ENCODE data around the gene PPP6R3. TPM values are rescaled to one million over a fixed set of nuclear protein-coding genes. Genes with fewer than 3 reads are reported as not detected.

PPP6R3 gene
- total RNA-seq, 4 donors from 2014 or later = 90.7 to 253 (median 164) TPM

GRCh38 chr11:68439355-68440065 is 21.0 kb upstream of the PPP6R3 start:
- H3K27me3 ChIP-seq = no peaks in the 10 kb centered on the region
- intact Hi-C loops (cut with DNase I; ENCODE audit: low total_unique reads) = loop anchor here (5.0 kb wide), 1 partner anchor 177 kb away; no protein-coding TSS in a partner anchor
- peak overlapping the region; percentile 8 to 48 for H3K27ac ChIP-seq
- H3K4me3 ChIP-seq = no peak overlapping the region
- H3K36me3 ChIP-seq = no peaks in the 10 kb centered on the region
- TF ChIP-seq POLR2A (IDR thresholded peaks at IDR 0.05) (no peak), CTCF (IDR thresholded peaks at IDR 0.05) (no peak)
- peak in 1 of 2 donors; percentile 56 for DNase-seq
- H3K4me1 ChIP-seq = no peaks in the 10 kb centered on the region
- no peaks in the 10 kb centered on the region for H3K9me3 ChIP-seq

GRCh38 chr11:68440224-68440623 is 20.3 kb upstream of the PPP6R3 start:
- H3K9me3 ChIP-seq = no peaks in the 10 kb centered on the region
- TF ChIP-seq CTCF (IDR thresholded peaks at IDR 0.05) = no peak
- no peak for TF ChIP-seq POLR2A (IDR thresholded peaks at IDR 0.05)

GRCh38 chr11:68441466-68442230 is 18.9 kb upstream of the PPP6R3 start:
- no peak for DNase-seq
- Histone ChIP-seq H3K27me3 (no peaks in the 10 kb centered on the region), H3K4me1 (no peaks in the 10 kb centered on the region), H3K36me3 (no peaks in the 10 kb centered on the region), H3K27ac (no peak overlapping the region), H3K4me3 (no peak overlapping the region), H3K9me3 (no peaks in the 10 kb centered on the region)
- TF ChIP-seq CTCF (IDR thresholded peaks at IDR 0.05) (no peak), POLR2A (IDR thresholded peaks at IDR 0.05) (no peak)
- intact Hi-C loops (cut with DNase I; ENCODE audit: low total_unique reads) = loop anchor here (5.0 kb wide), 1 partner anchor 179 kb away; no protein-coding TSS in a partner anchor

More at GRCh38 chr11:68440224-68440623, 20.3 kb upstream of the PPP6R3 start:
- Histone ChIP-seq H3K36me3 (no peaks in the 10 kb centered on the region), H3K4me1 (no peaks in the 10 kb centered on the region), H3K27me3 (no peaks in the 10 kb centered on the region), H3K4me3 (no peak overlapping the region), H3K27ac (peak overlapping the region; percentile 8 to 48)
- intact Hi-C loops (cut with DNase I; ENCODE audit: low total_unique reads) = loop anchor here (5.0 kb wide), 1 partner anchor 178 kb away; no protein-coding TSS in a partner anchor
- DNase-seq = no peak

- Histone ChIP-seq H3K9me3 (no peaks in the 10 kb centered on the region), H3K27me3 (no peaks in the 10 kb centered on the region), H3K36me3 (no peaks in the 10 kb centered on the region), H3K27ac (no peak overlapping the region), H3K4me1 (no peaks in the 10 kb centered on the region), H3K4me3 (no peak overlapping the region)
- no peak for DNase-seq
- intact Hi-C loops (cut with DNase I; ENCODE audit: low total_unique reads) = loop anchor here (5.0 kb wide), 1 partner anchor 180 kb away; no protein-coding TSS in a partner anchor
- TF ChIP-seq POLR2A (IDR thresholded peaks at IDR 0.05) = no peak
- no peak for TF ChIP-seq CTCF (IDR thresholded peaks at IDR 0.05)
Measured at GRCh38 chr11:68442433-68442832, 18.1 kb upstream of the PPP6R3 start.

- TF ChIP-seq CTCF (IDR thresholded peaks at IDR 0.05) (no peak), POLR2A (IDR thresholded peaks at IDR 0.05) (no peak)
- Histone ChIP-seq H3K36me3 (no peaks in the 10 kb centered on the region), H3K27ac (no peak overlapping the region), H3K9me3 (no peaks in the 10 kb centered on the region), H3K27me3 (no peaks in the 10 kb centered on the region), H3K4me3 (no peak overlapping the region), H3K4me1 (no peaks in the 10 kb centered on the region)
- intact Hi-C loops (cut with DNase I; ENCODE audit: low total_unique reads) = loop anchor here (5.0 kb wide), 1 partner anchor 182 kb away; no protein-coding TSS in a partner anchor
- DNase-seq = no peak
Measured at GRCh38 chr11:68444566-68444965, 16.0 kb upstream of the PPP6R3 start.

All from uterus (tissue), 4 donors.